GM12878 (cell line): ENCODE results near the gene TP63. TPM values are rescaled to one million over a fixed set of nuclear protein-coding genes. Genes with fewer than 3 reads are reported as not detected.

ENCODE experiments used
- ATAC-seq: fragments of 200-7000 bp; cut with Tn5 transposase; 3 replicates; pipeline ENCODE4 v1.9.1; 2020; ENCODE audit warnings: mild to moderate bottlenecking, moderate library complexity
- BruUV-seq: library from RNA; stranded (reverse); fragments of 400-500 nt; replicated peaks from 2 replicates; lab custom pipeline; 2021; lab: Mats Ljungman, UMichigan
- CTCF ChIA-PET: fragments of 300-600 bp; sonication (Branson Sonifier 250); formaldehyde crosslinking; extraction: SDS; loops from one replicate; lab custom pipeline; 2021; ENCODE audit warnings: inconsistent platforms; lab: Yijun Ruan, JAX
- POLR2A ChIA-PET: fragments of 350-600 bp; formaldehyde crosslinking; extraction: SDS; loops from one replicate; lab custom pipeline; 2021; ENCODE audit warnings: inconsistent platforms; lab: Charles Lee
- RAD21 ChIA-PET: fragments of 300-600 bp; sonication (Branson Sonifier 250); formaldehyde crosslinking; loops from one replicate; lab custom pipeline; 2023; ENCODE audit warnings: antibody characterized with exemption; ENCODE audit not compliant: unreplicated experiment; lab: Charles Lee
- SMC1A ChIA-PET: fragments of 300-600 bp; sonication (Branson Sonifier 250); formaldehyde crosslinking; loops from one replicate; lab custom pipeline; 2023; ENCODE audit not compliant: unreplicated experiment, uncharacterized antibody; lab: Charles Lee
- DNase-seq: peaks from one replicate; pipeline ENCODE4 v3.0.0-alpha.2; 2011; ENCODE audit warnings: low read depth, low spot score
- FAIRE-seq: peaks from 3 replicates; lab custom pipeline; 2011; peaks lifted over from hg19 to GRCh38; lab: Jason Lieb, UNC
- H2AFZ ChIP-seq: 2 replicates; pipeline ENCODE4 v1.6.0; 2011; ENCODE audit warnings: low read depth, low read length, control low read depth; ENCODE audit not compliant: control insufficient read depth
- H3K27ac ChIP-seq: 2 replicates; pipeline ENCODE4 v1.5.1; 2011; ENCODE audit warnings: control low read depth; ENCODE audit not compliant: control insufficient read depth, insufficient read depth
- H3K27me3 ChIP-seq, 2 experiments: replicated peaks in 1 of 2; 2 replicates each; pipeline versions ENCODE4 v1.6.0 to v1.6.1; 2011; ENCODE audit warnings: low read length in 1 of 2; ENCODE audit not compliant: control insufficient read depth in 2 of 2, insufficient read depth in 2 of 2
- H3K36me3 ChIP-seq, 2 experiments: 2 replicates each; pipeline ENCODE4 v1.5.1; 2011; ENCODE audit warnings: low read length in 1 of 2; ENCODE audit not compliant: control insufficient read depth in 2 of 2, insufficient read depth in 2 of 2
- H3K4me1 ChIP-seq: 2 replicates; pipeline ENCODE4 v1.6.1; 2011; ENCODE audit warnings: mild to moderate bottlenecking, low read length, moderate library complexity, mixed read lengths; ENCODE audit not compliant: control insufficient read depth, insufficient read depth
- H3K4me2 ChIP-seq: 2 replicates; pipeline ENCODE4 v1.6.0; 2011; ENCODE audit warnings: control low read depth; ENCODE audit not compliant: control insufficient read depth, insufficient read depth
- H3K4me3 ChIP-seq: fragments of 200-600 bp; sonication (generic); 2 replicates; pipeline ENCODE4 v1.5.1; 2016
- H3K79me2 ChIP-seq: 2 replicates; pipeline ENCODE4 v1.6.0; 2011; ENCODE audit warnings: low read length; ENCODE audit not compliant: control insufficient read depth, insufficient read depth
- H3K9ac ChIP-seq: 2 replicates; pipeline ENCODE4 v1.8.0; 2011; ENCODE audit warnings: low read length, control low read depth, mixed read lengths; ENCODE audit not compliant: control insufficient read depth, insufficient read depth
- H3K9me3 ChIP-seq: replicated peaks from 3 replicates; pipeline ENCODE4 v1.5.1; 2011; ENCODE audit warnings: mild to moderate bottlenecking, low read length; ENCODE audit not compliant: control insufficient read depth, insufficient read depth
- H4K20me1 ChIP-seq: 2 replicates; pipeline ENCODE4 v1.6.0; 2011; ENCODE audit not compliant: control insufficient read depth, insufficient read depth
- BMI1 ChIP-seq: fragments of 450-650 bp; IDR thresholded peaks from 2 replicates; pipeline ENCODE4 v1.6.1; 2016; ENCODE audit warnings: mild to moderate bottlenecking, moderate library complexity, borderline replicate concordance
- CHD1 ChIP-seq: IDR thresholded peaks from 2 replicates; pipeline ENCODE4 v1.6.1; 2012; ENCODE audit warnings: low read depth, low read length, improper control_type of control experiment
- MEF2A ChIP-seq: IDR thresholded peaks from 2 replicates; pipeline ENCODE4 v1.6.1; 2011; ENCODE audit warnings: low read depth, mild to moderate bottlenecking, low read length, moderate library complexity; ENCODE audit not compliant: insufficient read depth
- PML ChIP-seq: IDR thresholded peaks from 2 replicates; pipeline ENCODE4 v1.6.1; 2012; ENCODE audit warnings: low read length, inconsistent platforms
- SUZ12 ChIP-seq: fragments of 200-600 bp; sonication (generic); IDR thresholded peaks from one replicate; pipeline ENCODE4 v1.6.1; 2018; ENCODE audit warnings: antibody characterized with exemption, mild to moderate bottlenecking; ENCODE audit not compliant: unreplicated experiment
- WGBS: methylation state at CpG from one replicate; pipeline ENCODE4 v1.1.6; 2016; ENCODE audit warnings: low lambda C conversion rate; ENCODE audit not compliant: insufficient replicate concordance, insufficient coverage; ENCODE audit errors: missing lambda C conversion rate; 5-methylcytosine and 5-hydroxymethylcytosine counted together
- in situ Hi-C: fragments of 300-500 bp; cut with MboI; formaldehyde crosslinking; loops from 9 replicates; pipeline ENCODE4 v1.14.3; 2018; ENCODE audit warnings: mixed read lengths
- intact Hi-C: fragments of 100-400 bp; cut with micrococcal nuclease; formaldehyde crosslinking; loops from one replicate; pipeline ENCODE4 v1.14.2; 2022; ENCODE audit not compliant: unreplicated experiment
- polyA plus RNA-seq, 11 experiments: library from polyadenylated mRNA; depleted of rRNA in 4 of 11; unstranded in 6 of 11; stranded (reverse) in 5 of 11; fragments of >200 nt; fragmentation: Nextera tagmentation in 4 of 11; fragmentation: Illumina TruSeq in 1 of 11; extraction: Ambion mirVana in 4 of 11; extraction: Trizol in 1 of 11; gene quantifications; 1 replicate in 1 of 11; 2 replicates in 10 of 11; pipeline versions ENCODE4 v1.2.1 to v1.2.3, GENCODE V29; 2011 to 2016; ENCODE audit warnings: inconsistent platforms in 2 of 11, missing spikeins in 2 of 11, low read depth in 1 of 11
- total RNA-seq, 4 experiments: library from RNA; depleted of rRNA in 3 of 4; stranded (reverse); fragments of >200 nt in 3 of 4; fragmentation: Illumina TruSeq in 1 of 4; extraction: Trizol in 1 of 4; gene quantifications; 2 replicates each; pipeline versions ENCODE4 v1.2.1 to v1.2.3, GENCODE V29; 2013 to 2021

The TP63 gene
- total and polyA plus RNA-seq, 10 of the 15 experiments (the other 5 are each of a cell fraction or from before 2014, with no cell fraction given) = 1.4 to 10.8 (median 6.2) TPM

DNA sequence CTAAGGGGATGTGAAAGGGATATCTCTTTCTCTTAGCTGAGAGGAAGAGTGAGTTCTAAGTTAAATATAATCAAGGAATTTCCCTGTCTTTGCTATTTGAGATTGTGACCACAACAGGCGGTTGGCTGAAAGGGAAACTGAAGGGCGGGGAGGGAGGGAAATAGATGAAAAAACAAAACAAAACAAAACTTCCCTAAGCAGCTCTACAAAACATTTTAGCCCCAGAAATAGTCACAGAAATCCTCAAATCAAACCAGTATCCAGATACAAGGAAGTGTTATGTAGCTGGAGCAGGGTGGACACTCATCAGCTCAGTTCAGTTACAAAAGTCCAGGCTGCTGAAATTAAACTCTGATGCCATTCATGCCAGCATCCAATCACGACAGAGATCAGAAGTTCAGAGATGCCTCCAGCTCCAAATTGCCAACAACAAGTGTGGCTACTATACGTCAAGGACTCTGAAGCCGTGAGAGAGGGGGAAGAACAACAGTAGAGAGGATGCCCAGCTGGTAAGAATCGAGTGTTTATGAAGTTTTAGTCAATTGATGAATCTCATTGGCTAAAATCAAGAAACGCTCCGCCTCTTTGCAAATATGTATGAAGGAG is 319 bp upstream of the TP63 start (continued):
- TF ChIP-seq BMI1 (no peak), MEF2A (peak; percentile 86)
- TF ChIP-seq, all 136 proteins: peak for 23

DNA sequence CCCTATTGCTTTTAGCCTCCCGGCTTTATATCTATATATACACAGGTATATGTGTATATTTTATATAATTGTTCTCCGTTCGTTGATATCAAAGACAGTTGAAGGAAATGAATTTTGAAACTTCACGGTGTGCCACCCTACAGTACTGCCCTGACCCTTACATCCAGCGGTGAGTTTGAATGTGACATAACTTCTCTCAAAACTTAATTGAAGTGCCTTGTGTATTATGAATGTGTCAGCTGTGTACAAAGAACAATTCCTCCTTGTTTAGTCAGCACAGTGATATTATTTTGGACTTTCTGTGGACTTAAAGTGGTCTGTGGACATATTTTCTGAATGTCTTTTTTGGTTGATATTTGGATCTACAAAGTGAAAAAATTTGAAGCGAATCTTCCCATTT is 220 bp downstream of the TP63 start:
- Histone ChIP-seq H3K27ac (peak overlapping the region; percentile 86), H3K4me1 (peaks cover 10% of the 10 kb centered on the region; the same call in 1 of the 2 replicates), H3K4me2 (peak overlapping the region; percentile 82), H3K9me3 (peaks cover 2% of the 10 kb centered on the region; the same call in 2 of the 3 replicates), H2AFZ (peak overlapping the region; percentile 65), H3K27me3 (no peaks in the 10 kb centered on the region), H3K79me2 (peaks cover 19% of the 10 kb centered on the region), H4K20me1 (no peaks in the 10 kb centered on the region), H3K4me3 (peak overlapping the region; percentile 65), H3K9ac (no peak overlapping the region; the same call in 1 of the 2 replicates), H3K36me3 (no peaks in the 10 kb centered on the region)
- ATAC-seq (peak; percentile 50), FAIRE-seq (no peak), DNase-seq (no peak)
- in situ Hi-C loops = no loop called here
- TSS peak; percentile 62 for BruUV-seq
- CTCF ChIA-PET = interaction anchor here (0.9 to 2.3 kb wide), 6 partner anchors 10 to 359 kb away, joined by 3 to 9 read pairs (median 4); no protein-coding TSS in a partner anchor
- TF ChIP-seq PML (0 out of 2 replicates have a peak, but pooled peaks have one; percentile 6), SUZ12 (no peak), CHD1 (no peak)
- intact Hi-C loops = loop anchor here (2.0 to 5.0 kb wide), 6 partner anchors 44 to 359 kb away; no protein-coding TSS in a partner anchor
- 38% methylated on average over 6 of the region's 6 CpGs for WGBS
- SMC1A ChIA-PET = interaction anchor here (1.0 to 5.5 kb wide), 18 partner anchors 9 to 746 kb away, joined by 3 to 39 read pairs (median 6); no protein-coding TSS in a partner anchor
- RAD21 ChIA-PET = interaction anchor here (0.5 to 3.9 kb wide), 17 partner anchors 9 to 358 kb away, joined by 3 to 29 read pairs (median 5); no protein-coding TSS in a partner anchor
- POLR2A ChIA-PET = interaction anchor here (1.4 to 1.7 kb wide), 3 partner anchors 8 to 24 kb away, joined by 3 to 11 read pairs (median 4); no protein-coding TSS in a partner anchor
